ENCODE measurements around the gene DEGS2.
"Not testable (repeated sequence)": the region's sequence is repeated elsewhere in the genome, so short reads cannot be mapped to it uniquely, and the experiment has no call there.

The DEGS2 gene

DNA sequence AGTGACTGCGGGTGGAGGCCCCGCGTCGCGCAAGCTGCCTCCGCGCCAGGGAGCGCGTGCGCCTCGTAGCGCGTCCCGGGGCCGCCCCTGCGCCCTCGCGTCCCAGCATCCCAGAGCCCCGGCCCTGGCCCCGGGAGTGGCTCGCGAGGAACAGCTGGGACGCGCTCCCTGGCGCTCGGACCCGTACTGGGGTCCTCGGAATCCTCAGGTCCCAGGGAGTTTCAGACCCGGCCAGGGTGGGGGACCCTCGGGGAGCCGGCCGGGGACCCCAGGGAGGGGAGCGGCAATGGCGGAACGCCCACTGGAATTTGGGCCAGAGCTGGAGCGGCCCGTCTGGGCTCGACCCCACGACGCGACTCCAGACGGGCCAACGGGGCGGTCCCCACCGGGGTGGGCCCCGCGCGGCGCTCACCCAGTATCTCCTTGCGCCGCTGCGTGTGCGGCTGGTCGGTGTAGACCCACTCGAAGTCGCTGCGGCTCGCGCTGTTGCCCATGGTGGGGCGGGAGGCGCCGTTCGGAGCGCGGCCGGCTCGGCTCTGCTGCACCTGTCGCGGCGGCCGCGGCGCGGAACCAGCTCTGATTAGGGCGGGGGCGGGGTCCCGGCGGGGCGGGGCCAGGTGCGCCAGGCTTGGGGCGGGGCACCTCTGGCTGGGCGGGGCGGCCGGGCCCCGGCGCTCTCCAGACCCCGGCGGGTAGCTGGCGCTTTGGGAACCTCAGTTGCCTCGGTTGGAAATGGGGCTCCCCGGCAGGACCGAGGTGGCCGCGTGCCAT, at the start of gene DEGS2:
Gene DEGS2, minus strand, starts transcription at position 552 of the 771 bp plus-strand sequence. Its CDS starts 58 bp downstream, at position 494.
- POLR2A ChIA-PET, result no interaction called here
- CTCF ChIA-PET, result no interaction called here
- TF ChIP-seq TARDBP (IDR thresholded peaks at IDR 0.05) (no peak), NFRKB (IDR thresholded peaks at IDR 0.05) (no peak), CTBP1 (IDR thresholded peaks at IDR 0.05; ENCODE audit: borderline replicate concordance) (no peak), L3MBTL2 (conservative IDR thresholded peaks at IDR 0.05) (no peak), ZNF384 (IDR thresholded peaks at IDR 0.05) (no peak), FOXK2 (IDR thresholded peaks at IDR 0.05) (no peak), SP1 (IDR thresholded peaks at IDR 0.05) (no peak), FOXA1 (IDR thresholded peaks at IDR 0.05) (no peak), FOXM1 (IDR thresholded peaks at IDR 0.05; ENCODE audit: borderline replicate concordance) (no peak), ARNT (IDR thresholded peaks at IDR 0.05) (no peak), LEF1 (IDR thresholded peaks at IDR 0.05; ENCODE audit: borderline replicate concordance) (no peak), SUZ12 (IDR thresholded peaks at IDR 0.05) (no peak), ELF4 (IDR thresholded peaks at IDR 0.05) (no peak), BHLHE40 (IDR thresholded peaks at IDR 0.05; ENCODE audit: borderline replicate concordance) (no peak), HDGF (IDR thresholded peaks at IDR 0.05; ENCODE audit: borderline replicate concordance) (no peak)
- TF ChIP-seq, protein P1, sequence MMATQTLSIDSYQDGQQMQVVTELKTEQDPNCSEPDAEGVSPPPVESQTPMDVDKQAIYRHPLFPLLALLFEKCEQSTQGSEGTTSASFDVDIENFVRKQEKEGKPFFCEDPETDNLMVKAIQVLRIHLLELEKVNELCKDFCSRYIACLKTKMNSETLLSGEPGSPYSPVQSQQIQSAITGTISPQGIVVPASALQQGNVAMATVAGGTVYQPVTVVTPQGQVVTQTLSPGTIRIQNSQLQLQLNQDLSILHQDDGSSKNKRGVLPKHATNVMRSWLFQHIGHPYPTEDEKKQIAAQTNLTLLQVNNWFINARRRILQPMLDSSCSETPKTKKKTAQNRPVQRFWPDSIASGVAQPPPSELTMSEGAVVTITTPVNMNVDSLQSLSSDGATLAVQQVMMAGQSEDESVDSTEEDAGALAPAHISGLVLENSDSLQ (IDR thresholded peaks at IDR 0.05), result no peak
- DNase-seq (ENCODE audit: extremely low spot score), result peak; percentile 53

DNA sequence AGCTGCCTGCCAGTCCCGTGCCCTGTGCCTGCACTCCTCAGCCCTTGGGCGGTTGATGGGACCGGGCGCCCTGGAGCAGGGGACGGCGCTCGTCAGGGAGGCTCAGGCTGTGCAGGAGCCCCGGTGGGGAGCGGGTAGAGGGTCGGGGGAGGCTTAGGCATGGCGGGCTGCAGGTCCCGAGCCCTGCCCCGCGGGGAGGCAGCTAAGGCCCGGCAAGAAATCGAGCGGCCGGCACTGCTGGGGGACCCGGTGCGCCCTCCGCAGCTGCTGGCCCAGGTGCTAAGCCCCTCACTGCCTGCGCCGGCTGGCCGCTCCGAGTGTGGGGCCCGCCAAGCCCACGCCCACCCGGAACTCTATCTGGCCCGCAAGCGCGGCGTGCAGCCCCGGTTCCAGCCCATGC, 48.7 kb upstream of the DEGS2 start:
- CTCF ChIA-PET; POLR2A ChIA-PET; DNase-seq (ENCODE audit: extremely low spot score): not testable (repeated sequence)

DNA sequence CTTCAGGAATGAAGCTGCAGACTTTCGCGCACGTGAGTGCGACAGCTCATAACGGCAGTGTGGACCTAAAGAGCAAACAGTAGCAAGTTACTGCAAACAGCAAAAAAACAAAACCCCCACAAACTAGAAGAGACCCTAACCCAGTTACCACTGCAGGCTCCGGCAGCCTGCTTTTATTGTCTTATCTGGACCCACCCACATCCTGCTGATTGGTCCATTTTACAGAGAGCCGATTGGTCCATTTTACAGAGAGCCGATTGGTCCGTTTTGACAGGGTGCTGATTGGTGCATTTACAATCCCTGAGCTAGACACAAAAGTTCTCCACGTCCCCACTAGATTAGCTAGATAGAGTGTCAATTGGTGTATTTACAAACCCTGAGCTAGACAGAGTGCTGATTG, 48.1 kb upstream of the DEGS2 start:
- POLR2A ChIA-PET; CTCF ChIA-PET; DNase-seq (ENCODE audit: extremely low spot score): not testable (repeated sequence)

DNA sequence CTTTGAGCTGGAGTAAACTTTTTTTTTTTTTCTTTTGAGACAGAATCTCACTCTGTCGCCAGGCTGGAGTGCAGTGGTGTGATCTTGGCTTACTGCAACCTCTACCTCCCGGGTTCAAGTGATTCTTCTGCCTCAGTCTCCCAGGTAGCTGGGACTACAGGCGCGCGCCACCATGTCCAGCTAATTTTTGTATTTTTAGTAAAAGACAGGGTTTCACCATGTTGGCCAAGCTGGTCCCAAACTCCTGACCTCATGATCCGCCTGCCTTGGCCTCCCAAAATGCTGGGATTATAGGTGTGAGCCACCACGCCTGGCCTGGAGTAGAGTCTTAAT, 45.4 kb upstream of the DEGS2 start:
- ChIA-PET CTCF (interaction anchor here (2.5 kb wide), 1 partner anchor 12 kb away, joined by 10 read pairs; no protein-coding TSS in a partner anchor), POLR2A (interaction anchor here (1.0 to 1.6 kb wide), 4 partner anchors 9 to 16 kb away, joined by 3 to 5 read pairs (median 4); no protein-coding TSS in a partner anchor)
- DNase-seq (ENCODE audit: extremely low spot score), result not testable (repeated sequence)

DNA sequence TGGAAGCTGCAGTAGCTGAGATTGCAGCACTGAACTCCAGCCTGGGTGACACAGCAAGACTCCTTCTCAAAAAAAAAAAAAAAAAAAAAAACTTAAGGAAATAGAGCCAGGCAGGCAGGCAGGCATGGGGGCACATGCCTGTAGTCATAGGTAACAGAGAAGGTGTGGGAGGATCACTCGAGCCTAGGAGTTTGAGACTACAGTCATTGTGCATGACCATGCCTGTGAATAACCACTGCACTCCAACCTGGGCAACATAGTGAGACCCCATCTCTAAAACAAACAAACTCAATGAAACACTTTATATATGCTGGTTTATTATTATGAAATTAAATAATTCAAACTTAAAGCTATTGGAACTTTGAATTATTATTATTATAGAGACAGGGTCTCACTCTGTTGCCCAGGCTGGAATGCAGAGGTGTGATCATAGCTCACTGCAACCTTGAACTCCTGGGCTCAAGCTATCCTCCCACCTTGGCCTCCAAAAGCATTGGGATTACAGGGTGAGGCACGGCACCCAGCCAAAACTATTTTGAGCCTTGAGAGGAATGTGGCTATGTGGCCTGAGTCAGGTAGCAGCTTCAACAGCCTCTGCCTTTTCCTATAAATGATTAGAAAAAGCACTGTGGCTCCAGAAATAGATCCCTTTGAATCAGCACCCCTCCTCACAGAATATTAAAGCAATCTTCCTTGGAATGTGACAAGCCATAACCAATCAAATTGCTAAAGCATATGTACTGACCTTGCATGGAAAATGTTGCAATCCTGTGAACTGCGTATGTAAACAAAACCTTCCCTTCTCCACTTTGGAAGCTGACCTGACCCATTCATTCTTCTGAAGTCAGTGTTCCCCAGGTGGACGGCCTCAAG, 44.8 kb upstream of the DEGS2 start:
- ChIA-PET POLR2A (interaction anchor here (1.0 to 1.6 kb wide), 3 partner anchors 10 to 17 kb away, joined by 3 to 5 read pairs (median 4); no protein-coding TSS in a partner anchor), CTCF (interaction anchor here (2.5 kb wide), 1 partner anchor 11 kb away, joined by 10 read pairs; no protein-coding TSS in a partner anchor)
- no peak for TF ChIP-seq CTBP1 (IDR thresholded peaks at IDR 0.05; ENCODE audit: borderline replicate concordance)
- no peak for TF ChIP-seq NFRKB (IDR thresholded peaks at IDR 0.05)
- DNase-seq (ENCODE audit: extremely low spot score), result no peak

DNA sequence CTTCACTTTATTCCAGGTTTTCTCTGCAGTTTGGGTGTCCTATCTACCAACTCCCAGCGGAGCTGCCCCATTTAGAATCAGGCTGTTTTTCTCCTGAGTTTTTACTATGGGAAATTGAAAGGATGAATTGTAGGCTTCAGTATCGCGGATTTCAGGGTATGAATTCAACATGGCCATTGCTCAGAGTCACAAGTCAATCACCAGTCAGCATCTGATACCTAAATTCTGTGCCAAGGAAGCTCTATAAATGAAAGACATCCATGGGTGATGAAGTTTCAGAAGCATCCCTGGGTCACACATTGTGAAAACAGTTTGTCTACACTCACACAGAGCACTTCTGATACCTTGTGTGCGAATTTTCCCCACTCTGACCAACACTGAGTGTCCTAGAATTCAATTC, 43.7 kb upstream of the DEGS2 start:
- DNase-seq (ENCODE audit: extremely low spot score), result no peak
- POLR2A ChIA-PET, result no interaction called here
- CTCF ChIA-PET, result interaction anchor here (2.5 kb wide), 1 partner anchor 10 kb away, joined by 10 read pairs; no protein-coding TSS in a partner anchor
- TF ChIP-seq ZNF384 (IDR thresholded peaks at IDR 0.05) (no peak), FOXK2 (IDR thresholded peaks at IDR 0.05) (no peak), L3MBTL2 (conservative IDR thresholded peaks at IDR 0.05) (no peak), SP1 (IDR thresholded peaks at IDR 0.05) (no peak), FOXA1 (IDR thresholded peaks at IDR 0.05) (no peak), LEF1 (IDR thresholded peaks at IDR 0.05; ENCODE audit: borderline replicate concordance) (no peak)
- TF ChIP-seq, protein P1 (IDR thresholded peaks at IDR 0.05), result no peak

DNA sequence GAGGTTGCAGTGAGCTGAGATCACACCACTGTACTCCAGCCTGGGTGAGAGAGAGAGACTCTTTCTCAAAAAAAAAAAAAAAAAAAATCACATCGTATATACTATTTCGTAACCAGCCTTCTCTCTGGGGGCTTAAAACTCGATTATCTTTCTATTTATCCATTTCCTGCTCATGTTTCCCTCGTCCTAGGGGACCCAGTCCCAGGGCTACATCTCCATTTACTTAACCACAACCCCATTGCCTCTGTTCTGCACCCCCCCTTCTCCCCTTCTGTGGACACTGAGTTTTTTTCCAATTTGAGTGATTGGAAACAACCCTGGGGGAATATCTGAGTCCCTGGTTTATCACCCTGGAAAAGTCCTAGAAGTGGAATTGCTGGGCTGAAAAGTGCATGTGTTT, 43.3 kb upstream of the DEGS2 start:
- ChIA-PET CTCF (interaction anchor here (2.5 kb wide), 1 partner anchor 9 kb away, joined by 10 read pairs; no protein-coding TSS in a partner anchor), POLR2A (no interaction called here)
- TF ChIP-seq SUZ12 (IDR thresholded peaks at IDR 0.05) (no peak), HDGF (IDR thresholded peaks at IDR 0.05; ENCODE audit: borderline replicate concordance) (no peak), FOXK2 (IDR thresholded peaks at IDR 0.05) (no peak), NFRKB (IDR thresholded peaks at IDR 0.05) (no peak), ARNT (IDR thresholded peaks at IDR 0.05) (no peak), FOXA1 (IDR thresholded peaks at IDR 0.05) (no peak), ELF4 (IDR thresholded peaks at IDR 0.05) (no peak), LEF1 (IDR thresholded peaks at IDR 0.05; ENCODE audit: borderline replicate concordance) (no peak), L3MBTL2 (conservative IDR thresholded peaks at IDR 0.05) (no peak), CTBP1 (IDR thresholded peaks at IDR 0.05; ENCODE audit: borderline replicate concordance) (no peak), SP1 (IDR thresholded peaks at IDR 0.05) (no peak), BHLHE40 (IDR thresholded peaks at IDR 0.05; ENCODE audit: borderline replicate concordance) (no peak), TARDBP (IDR thresholded peaks at IDR 0.05) (no peak), FOXM1 (IDR thresholded peaks at IDR 0.05; ENCODE audit: borderline replicate concordance) (no peak), ZNF384 (IDR thresholded peaks at IDR 0.05) (no peak)
- TF ChIP-seq, protein P1 (IDR thresholded peaks at IDR 0.05), result no peak
- no peak for DNase-seq (ENCODE audit: extremely low spot score)

All from HEK293T (cell line).